CD8-positive, alpha-beta memory T cell (primary cell): ENCODE results near the gene FHAD1. TPM values are rescaled to one million over a fixed set of nuclear protein-coding genes. Genes with fewer than 3 reads are reported as not detected.

Experiments used
- CTCF ChIA-PET: fragments of 350-600 bp; sonication (Branson Sonifier 250); formaldehyde crosslinking; loops from one replicate; lab custom pipeline; 2021; ENCODE audit warnings: antibody characterized with exemption; lab: Charles Lee
- POLR2A ChIA-PET: fragments of 350-600 bp; sonication (Branson Sonifier 250); formaldehyde crosslinking; loops from one replicate; lab custom pipeline; 2021; ENCODE audit warnings: antibody characterized with exemption; lab: Charles Lee
- DNase-seq, 5 donors: peaks; one replicate each; pipeline versions ENCODE4 v3.0.0 to v3.0.0-alpha.2; 2020 to 2022; ENCODE audit warnings: mixed read lengths in 1 of 5
- H3K27ac ChIP-seq: one replicate; pipeline ENCODE4 v1.7.0; 2013; ENCODE audit warnings: low read depth, mild to moderate bottlenecking, low read length, moderate library complexity
- H3K27me3 ChIP-seq: 2 replicates; pipeline ENCODE4 v1.7.0; 2013; ENCODE audit warnings: low read length, mild to moderate bottlenecking; ENCODE audit not compliant: insufficient read depth, poor library complexity, severe bottlenecking
- H3K36me3 ChIP-seq: 2 replicates; pipeline ENCODE4 v1.7.0; 2013; ENCODE audit warnings: mild to moderate bottlenecking, low read length, moderate library complexity; ENCODE audit not compliant: insufficient read depth
- H3K4me1 ChIP-seq: 2 replicates; pipeline ENCODE4 v1.7.0; 2013; ENCODE audit warnings: mild to moderate bottlenecking, low read length, moderate library complexity; ENCODE audit not compliant: insufficient read depth
- H3K4me3 ChIP-seq: 2 replicates; pipeline ENCODE4 v1.7.0; 2013; ENCODE audit warnings: mild to moderate bottlenecking, low read length
- H3K9me3 ChIP-seq: 2 replicates; pipeline ENCODE4 v1.7.0; 2013; ENCODE audit warnings: mild to moderate bottlenecking, low read length
- H3K27ac Mint-ChIP-seq, 8 donors: one replicate each; pipeline ENCODE4 v1.8.0; 2020 to 2021; ENCODE audit warnings: mixed read lengths in 8 of 8, mild to moderate bottlenecking in 6 of 8, inconsistent platforms in 3 of 8, moderate library complexity in 3 of 8
- H3K27me3 Mint-ChIP-seq, 2 donors: one replicate each; pipeline ENCODE4 v1.8.0; 2020 to 2021; ENCODE audit warnings: mixed read lengths in 2 of 2, mild to moderate bottlenecking in 1 of 2, moderate library complexity in 1 of 2
- H3K36me3 Mint-ChIP-seq, 3 donors: one replicate each; pipeline ENCODE4 v1.8.0; 2020 to 2021; ENCODE audit warnings: mixed read lengths in 3 of 3, inconsistent platforms in 1 of 3, mild to moderate bottlenecking in 1 of 3
- H3K4me1 Mint-ChIP-seq, 3 donors: one replicate each; pipeline ENCODE4 v1.8.0; 2020 to 2021; ENCODE audit warnings: mixed read lengths in 3 of 3, inconsistent platforms in 1 of 3, mild to moderate bottlenecking in 1 of 3
- H3K4me3 Mint-ChIP-seq, 7 donors: one replicate each; pipeline ENCODE4 v1.8.0; 2020 to 2021; ENCODE audit warnings: mixed read lengths in 7 of 7, mild to moderate bottlenecking in 6 of 7, moderate library complexity in 4 of 7, inconsistent platforms in 2 of 7
- H3K9me3 Mint-ChIP-seq, 5 donors: one replicate each; pipeline ENCODE4 v1.8.0; 2020 to 2022; ENCODE audit warnings: mixed read lengths in 5 of 5, mild to moderate bottlenecking in 3 of 5, moderate library complexity in 2 of 5, inconsistent platforms in 1 of 5
- polyA plus RNA-seq: library from polyadenylated mRNA; unstranded; fragments of 300-500 nt; fragmentation: Illumina TruSeq; gene quantifications from one replicate; pipeline ENCODE4 v1.2.3, GENCODE V29; 2021
- total RNA-seq, 2 experiments: library from RNA; stranded (reverse); gene quantifications; one replicate each; pipeline ENCODE4 v1.2.3, GENCODE V29; 2021

Gene FHAD1
- total and polyA plus RNA-seq, 3 experiments from 2014 or later = not detected

DNA sequence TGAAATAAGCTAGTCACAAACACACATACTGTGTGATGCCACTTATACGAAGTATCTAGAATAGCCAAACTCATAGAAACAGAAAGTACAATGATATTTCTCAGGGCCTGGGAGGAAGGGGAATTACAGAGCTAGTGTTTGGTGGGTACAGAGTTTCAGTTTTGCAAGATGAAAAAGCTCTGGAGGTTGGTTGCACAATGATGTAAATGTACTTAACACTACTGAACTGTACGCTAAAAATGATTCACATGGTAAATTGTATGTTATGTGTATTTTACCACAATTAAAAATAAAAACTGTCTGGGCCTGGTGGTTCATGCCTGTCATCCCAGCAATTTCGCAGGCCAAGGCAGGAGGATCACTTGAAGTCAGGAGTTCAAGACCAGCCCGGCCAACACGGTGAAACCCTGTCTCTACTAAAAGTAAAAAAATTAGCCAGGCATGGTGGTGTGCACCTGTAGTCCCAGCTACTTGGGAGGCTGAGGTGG is 15.3 kb upstream of the FHAD1 start:
- Histone ChIP-seq H3K27ac (no peak overlapping the region), H3K36me3 (no peaks in the 10 kb centered on the region), H3K4me3 (no peak overlapping the region), H3K9me3 (no peaks in the 10 kb centered on the region), H3K27me3 (no peaks in the 10 kb centered on the region), H3K4me1 (no peaks in the 10 kb centered on the region)
- H3K9me3 Mint-ChIP-seq = no peaks in the 10 kb centered on the region
- ChIA-PET POLR2A (no interaction called here), CTCF (no interaction called here)
- peak overlapping the region in 2 of 8 donors; percentile 14 to 23 for H3K27ac Mint-ChIP-seq
- peaks cover 0 to 8% of the 10 kb centered on the region in 2 donors for H3K27me3 Mint-ChIP-seq
- no peak for DNase-seq
- peaks cover 3 to 6% (median 5%) of the 10 kb centered on the region in 3 donors for H3K4me1 Mint-ChIP-seq
- no peak overlapping the region for H3K4me3 Mint-ChIP-seq
- no peaks in the 10 kb centered on the region for H3K36me3 Mint-ChIP-seq

DNA sequence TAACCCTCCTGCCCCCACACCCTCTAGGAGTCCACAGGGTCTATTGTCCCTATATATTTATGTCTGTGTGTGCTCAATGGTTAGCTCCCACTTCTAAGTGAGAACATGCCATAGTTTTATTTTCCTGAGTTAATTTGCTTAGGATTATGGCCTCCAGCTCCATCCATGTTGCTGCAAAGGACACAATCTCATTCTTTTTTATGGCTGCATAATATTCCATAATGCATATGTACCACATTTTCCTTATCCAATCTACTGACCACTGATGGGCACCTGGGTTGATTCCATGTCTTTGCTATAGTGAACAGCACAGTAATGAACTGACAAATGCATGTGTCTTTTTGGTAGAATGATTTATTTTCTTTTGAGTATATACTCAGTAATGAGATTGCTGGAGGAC is 13.3 kb upstream of the FHAD1 start:
- H3K27ac ChIP-seq = no peak overlapping the region
- H3K4me1 Mint-ChIP-seq = peaks cover 3 to 6% (median 5%) of the 10 kb centered on the region in 3 donors
- no peak overlapping the region for H3K27ac Mint-ChIP-seq
- no peak overlapping the region for H3K4me3 Mint-ChIP-seq
- H3K27me3 Mint-ChIP-seq = peaks cover 2 to 16% of the 10 kb centered on the region in 2 donors
- no peaks in the 10 kb centered on the region for H3K4me1 ChIP-seq
- DNase-seq = no peak
- no peaks in the 10 kb centered on the region for H3K36me3 ChIP-seq
- ChIA-PET POLR2A (no interaction called here), CTCF (no interaction called here)
- H3K9me3 Mint-ChIP-seq = no peaks in the 10 kb centered on the region
- no peak overlapping the region for H3K4me3 ChIP-seq
- no peaks in the 10 kb centered on the region for H3K36me3 Mint-ChIP-seq
- no peaks in the 10 kb centered on the region for H3K9me3 ChIP-seq
- H3K27me3 ChIP-seq = no peaks in the 10 kb centered on the region

DNA sequence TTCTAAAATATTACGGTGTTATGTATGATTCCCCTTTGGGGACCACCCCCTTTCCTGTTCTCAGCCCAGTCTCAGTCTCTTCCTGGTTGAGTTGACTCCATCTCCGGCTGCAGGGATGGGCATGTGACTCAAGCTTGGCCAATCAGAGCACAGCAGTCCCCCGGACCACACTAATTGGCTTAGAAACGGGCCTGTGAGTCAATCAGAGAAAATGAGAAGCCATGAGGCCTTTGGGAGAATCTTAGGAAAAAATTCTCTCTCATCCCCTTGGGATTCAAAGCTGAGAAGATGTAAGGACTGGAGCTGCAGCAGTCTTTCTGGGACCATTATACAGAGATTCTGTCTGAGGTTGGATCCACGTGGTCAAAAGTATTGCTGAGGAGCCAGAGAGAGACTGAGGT is 10.7 kb upstream of the FHAD1 start:
- Histone ChIP-seq H3K9me3 (no peaks in the 10 kb centered on the region), H3K36me3 (no peaks in the 10 kb centered on the region), H3K27me3 (no peaks in the 10 kb centered on the region), H3K4me1 (no peaks in the 10 kb centered on the region), H3K4me3 (no peak overlapping the region), H3K27ac (no peak overlapping the region)
- POLR2A ChIA-PET = no interaction called here
- CTCF ChIA-PET = interaction anchor here (0.9 kb wide), 1 partner anchor 11 kb away, joined by 3 read pairs; no protein-coding TSS in a partner anchor
- Mint-ChIP-seq H3K27me3 (peaks cover 2 to 23% of the 10 kb centered on the region in 2 donors), H3K36me3 (no peaks in the 10 kb centered on the region), H3K9me3 (no peaks in the 10 kb centered on the region), H3K4me3 (no peak overlapping the region), H3K27ac (no peak overlapping the region), H3K4me1 (peaks cover 3 to 6% (median 5%) of the 10 kb centered on the region in 3 donors)
- DNase-seq = no peak

DNA sequence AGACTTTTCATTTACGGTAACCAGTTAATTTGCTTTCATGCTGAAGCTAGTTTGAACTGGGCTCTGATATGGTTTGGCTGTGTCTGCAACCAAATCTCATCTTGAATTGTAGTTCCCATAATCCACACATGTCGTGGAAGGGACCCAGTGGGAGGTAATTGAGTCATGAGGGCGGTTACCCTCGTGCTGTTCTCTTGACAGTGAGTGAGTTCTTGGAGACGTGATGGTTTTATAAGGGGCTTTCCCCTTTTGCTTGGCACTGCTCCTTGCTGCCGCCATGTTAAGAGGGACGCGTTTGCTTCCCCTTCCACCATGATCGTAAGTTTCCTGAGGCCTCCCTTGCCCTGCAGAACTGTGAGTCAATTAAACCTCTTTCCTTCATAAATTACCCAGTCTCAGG is 10.3 kb upstream of the FHAD1 start:
- Histone ChIP-seq H3K27me3 (no peaks in the 10 kb centered on the region), H3K4me3 (no peak overlapping the region), H3K9me3 (no peaks in the 10 kb centered on the region), H3K36me3 (no peaks in the 10 kb centered on the region), H3K4me1 (no peaks in the 10 kb centered on the region), H3K27ac (no peak overlapping the region)
- peaks cover 0 to 1% (median 1%) of the 10 kb centered on the region in 3 donors for H3K4me1 Mint-ChIP-seq
- ChIA-PET POLR2A (no interaction called here), CTCF (interaction anchor here (0.9 kb wide), 1 partner anchor 11 kb away, joined by 3 read pairs; no protein-coding TSS in a partner anchor)
- peaks cover 2 to 23% of the 10 kb centered on the region in 2 donors for H3K27me3 Mint-ChIP-seq
- H3K27ac Mint-ChIP-seq = no peak overlapping the region
- H3K36me3 Mint-ChIP-seq = no peaks in the 10 kb centered on the region
- no peak for DNase-seq
- no peaks in the 10 kb centered on the region for H3K9me3 Mint-ChIP-seq
- no peak overlapping the region for H3K4me3 Mint-ChIP-seq

DNA sequence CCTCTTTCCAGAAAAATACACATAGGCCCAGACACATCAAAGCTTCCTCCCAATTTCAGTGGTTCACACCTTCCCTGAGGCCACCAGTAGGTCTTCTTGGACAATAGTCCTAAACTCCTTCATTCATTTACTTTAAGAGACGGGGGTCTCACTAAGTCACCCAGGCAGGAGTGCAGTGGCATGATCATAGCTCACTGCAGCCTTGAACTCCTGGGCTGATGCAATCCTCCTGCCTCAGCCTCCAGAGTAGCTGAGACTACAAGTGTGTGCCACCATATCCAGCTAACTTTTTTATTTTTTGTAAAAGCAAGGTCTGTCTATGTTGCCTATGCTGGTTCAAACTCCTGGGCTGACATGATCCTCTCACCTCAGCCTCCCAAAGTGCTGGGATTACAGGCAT is 8.2 kb upstream of the FHAD1 start:
- Histone ChIP-seq H3K36me3 (no peaks in the 10 kb centered on the region), H3K4me1 (no peaks in the 10 kb centered on the region), H3K9me3 (no peaks in the 10 kb centered on the region), H3K27ac (no peak overlapping the region), H3K27me3 (no peaks in the 10 kb centered on the region), H3K4me3 (no peak overlapping the region)
- Mint-ChIP-seq H3K27me3 (peaks cover 7 to 39% of the 10 kb centered on the region in 2 donors), H3K4me1 (no peaks in the 10 kb centered on the region), H3K36me3 (no peaks in the 10 kb centered on the region), H3K9me3 (no peaks in the 10 kb centered on the region), H3K27ac (no peak overlapping the region), H3K4me3 (no peak overlapping the region)
- ChIA-PET POLR2A (no interaction called here), CTCF (no interaction called here)
- DNase-seq = no peak

DNA sequence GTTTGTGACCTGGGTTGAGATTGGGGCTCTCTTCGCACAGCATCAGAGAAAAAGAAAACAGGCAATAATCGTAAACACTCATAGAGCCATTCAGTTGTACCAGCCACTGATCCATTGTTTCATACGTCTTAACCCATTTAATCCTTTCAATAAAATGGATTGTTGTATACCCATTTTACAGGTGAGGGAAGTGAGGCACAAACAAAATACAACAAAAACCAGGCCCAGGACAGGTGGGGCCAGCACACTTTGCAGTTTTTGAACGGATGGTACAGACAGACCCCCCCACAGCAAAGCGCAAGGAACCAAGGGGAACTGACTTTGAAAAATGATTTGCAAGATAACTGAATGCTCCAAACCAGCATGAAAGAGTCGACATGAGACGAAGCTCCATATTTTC is 4.3 kb upstream of the FHAD1 start:
- Histone ChIP-seq H3K27me3 (peaks cover 9% of the 10 kb centered on the region), H3K4me1 (peaks cover 10% of the 10 kb centered on the region), H3K9me3 (no peaks in the 10 kb centered on the region), H3K4me3 (no peak overlapping the region), H3K36me3 (no peaks in the 10 kb centered on the region), H3K27ac (no peak overlapping the region)
- H3K27ac Mint-ChIP-seq = no peak overlapping the region
- ChIA-PET POLR2A (no interaction called here), CTCF (no interaction called here)
- H3K36me3 Mint-ChIP-seq = no peaks in the 10 kb centered on the region
- H3K9me3 Mint-ChIP-seq = peaks cover 0 to 4% (median 0%) of the 10 kb centered on the region in 5 donors
- H3K27me3 Mint-ChIP-seq = peaks cover 19 to 59% of the 10 kb centered on the region in 2 donors
- peaks cover 15 to 17% (median 16%) of the 10 kb centered on the region in 3 donors for H3K4me1 Mint-ChIP-seq
- H3K4me3 Mint-ChIP-seq = no peak overlapping the region
- DNase-seq = no peak

DNA sequence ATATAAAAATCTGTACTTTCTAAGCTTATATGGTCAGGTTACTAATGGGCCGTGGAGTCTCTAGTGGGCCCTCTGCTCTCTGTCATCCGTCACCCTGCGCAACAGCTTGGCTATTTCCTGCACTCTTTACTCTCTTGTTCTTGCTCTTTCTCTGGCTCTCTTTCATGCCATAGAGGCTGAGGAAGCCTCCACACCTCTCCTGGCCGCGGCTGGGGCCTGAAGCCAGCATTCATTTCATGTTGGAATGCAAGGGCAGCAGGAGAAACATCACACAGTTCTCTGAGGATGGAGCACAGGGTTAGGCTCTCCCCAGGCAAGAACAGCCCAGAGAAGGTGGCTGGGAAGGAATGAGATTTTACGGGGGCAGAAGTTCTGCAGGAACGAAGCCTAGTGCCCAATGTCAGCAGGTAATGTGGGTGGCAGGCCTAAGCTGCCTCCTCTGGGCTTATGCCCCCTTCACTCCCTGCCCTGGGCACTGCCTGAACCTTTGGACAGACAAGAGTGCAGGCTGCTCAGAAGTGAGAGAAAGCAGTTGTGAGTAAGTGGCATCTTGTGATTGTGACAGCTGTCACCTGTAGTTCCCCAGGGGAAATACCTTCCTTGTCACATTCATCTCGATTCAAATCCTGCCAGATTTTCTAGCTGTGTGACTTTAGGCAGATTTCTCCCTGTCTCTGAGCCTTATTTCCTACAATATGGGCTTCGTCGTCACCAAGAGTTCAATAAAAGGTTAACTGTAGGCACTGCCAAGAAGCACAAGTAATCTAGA is 3.6 kb upstream of the FHAD1 start:
- Histone ChIP-seq H3K4me3 (no peak overlapping the region), H3K27ac (no peak overlapping the region), H3K9me3 (no peaks in the 10 kb centered on the region), H3K36me3 (no peaks in the 10 kb centered on the region), H3K27me3 (peaks cover 9% of the 10 kb centered on the region), H3K4me1 (peaks cover 17% of the 10 kb centered on the region)
- H3K27me3 Mint-ChIP-seq = peaks cover 17 to 62% of the 10 kb centered on the region in 2 donors
- H3K4me1 Mint-ChIP-seq = peaks cover 21 to 24% (median 23%) of the 10 kb centered on the region in 3 donors
- peaks cover 0 to 4% (median 0%) of the 10 kb centered on the region in 5 donors for H3K9me3 Mint-ChIP-seq
- DNase-seq = no peak
- POLR2A ChIA-PET = no interaction called here
- no peak overlapping the region for H3K4me3 Mint-ChIP-seq
- no peak overlapping the region for H3K27ac Mint-ChIP-seq
- CTCF ChIA-PET = no interaction called here
- H3K36me3 Mint-ChIP-seq = no peaks in the 10 kb centered on the region

DNA sequence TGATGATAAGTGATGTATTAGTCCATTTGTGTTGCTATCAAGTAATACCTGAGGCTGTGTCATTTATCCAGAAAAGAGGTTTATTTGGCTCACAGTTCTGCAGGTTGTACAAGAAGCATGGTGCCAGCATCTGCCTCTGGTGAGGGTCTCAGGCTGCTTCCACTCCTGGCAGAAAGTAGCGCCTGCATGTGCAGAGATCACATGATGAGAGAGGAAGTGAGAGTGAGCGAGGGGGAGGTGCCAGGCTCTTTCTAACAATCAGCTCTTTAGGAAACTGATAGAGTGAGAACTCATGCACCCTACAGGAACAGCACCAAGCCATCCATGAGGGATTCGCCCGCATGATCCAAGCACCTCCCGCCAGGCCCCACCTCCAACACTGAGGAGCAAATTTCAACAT is 2.2 kb upstream of the FHAD1 start:
- peaks cover 0 to 4% (median 0%) of the 10 kb centered on the region in 5 donors for H3K9me3 Mint-ChIP-seq
- peaks cover 33 to 37% (median 37%) of the 10 kb centered on the region in 3 donors for H3K4me1 Mint-ChIP-seq
- Histone ChIP-seq H3K9me3 (no peaks in the 10 kb centered on the region), H3K27ac (no peak overlapping the region), H3K27me3 (peaks cover 9% of the 10 kb centered on the region), H3K36me3 (no peaks in the 10 kb centered on the region), H3K4me1 (peaks cover 29% of the 10 kb centered on the region), H3K4me3 (no peak overlapping the region)
- no peaks in the 10 kb centered on the region for H3K36me3 Mint-ChIP-seq
- peak overlapping the region in 2 of 7 donors; percentile 17 to 68 for H3K4me3 Mint-ChIP-seq
- peak overlapping the region in 1 of 8 donors; percentile 51 for H3K27ac Mint-ChIP-seq
- ChIA-PET CTCF (no interaction called here), POLR2A (no interaction called here)
- H3K27me3 Mint-ChIP-seq = peaks cover 17 to 63% of the 10 kb centered on the region in 2 donors
- no peak for DNase-seq
